Measurements from ENCODE around the gene FKBP1A.

The FKBP1A gene

DNA sequence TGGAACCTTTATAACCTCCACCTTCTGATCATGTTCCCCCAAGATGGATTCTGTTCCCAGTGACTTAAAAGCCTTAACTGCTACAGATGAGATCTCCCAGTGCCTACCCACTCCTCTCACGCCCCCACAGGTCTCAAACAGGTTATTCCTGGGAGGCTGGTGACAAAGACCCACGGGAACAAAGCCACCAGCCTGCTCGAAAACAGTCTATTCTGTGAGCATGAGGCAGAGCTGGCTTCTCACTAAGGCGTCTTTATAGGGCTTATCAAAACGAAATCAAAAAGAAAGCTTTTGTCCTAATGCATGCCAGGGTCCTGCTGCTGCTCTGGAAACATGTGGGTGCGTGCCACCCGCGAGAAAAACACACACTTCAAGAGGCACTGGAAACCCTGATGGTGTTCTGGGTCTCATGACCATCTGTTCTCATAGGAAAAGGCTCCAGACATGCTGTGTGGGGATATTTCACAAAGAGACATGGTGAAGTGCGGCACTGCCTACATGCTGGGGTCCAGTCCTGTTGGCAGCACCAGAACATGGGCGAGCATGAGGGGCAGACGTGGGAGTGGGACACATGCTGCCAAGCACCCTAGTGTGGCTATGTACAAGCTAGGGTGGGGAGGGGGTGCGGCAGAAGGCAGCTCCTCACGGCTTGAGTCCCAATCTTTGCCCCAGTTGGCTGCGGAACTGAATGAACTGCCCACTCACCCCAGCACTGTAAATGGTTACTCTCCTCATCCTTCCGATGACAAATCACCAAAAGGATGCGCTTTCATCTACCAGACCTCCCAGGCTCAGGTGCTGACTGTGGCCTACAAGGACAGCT, 2.1 kb downstream of the FKBP1A start:
- TF ChIP-seq ZNF565 (CRISPR knock-in tag; conservative IDR thresholded peaks at IDR 0.05; ENCODE audit: low read depth): no peak
- ATAC-seq: no peak

DNA sequence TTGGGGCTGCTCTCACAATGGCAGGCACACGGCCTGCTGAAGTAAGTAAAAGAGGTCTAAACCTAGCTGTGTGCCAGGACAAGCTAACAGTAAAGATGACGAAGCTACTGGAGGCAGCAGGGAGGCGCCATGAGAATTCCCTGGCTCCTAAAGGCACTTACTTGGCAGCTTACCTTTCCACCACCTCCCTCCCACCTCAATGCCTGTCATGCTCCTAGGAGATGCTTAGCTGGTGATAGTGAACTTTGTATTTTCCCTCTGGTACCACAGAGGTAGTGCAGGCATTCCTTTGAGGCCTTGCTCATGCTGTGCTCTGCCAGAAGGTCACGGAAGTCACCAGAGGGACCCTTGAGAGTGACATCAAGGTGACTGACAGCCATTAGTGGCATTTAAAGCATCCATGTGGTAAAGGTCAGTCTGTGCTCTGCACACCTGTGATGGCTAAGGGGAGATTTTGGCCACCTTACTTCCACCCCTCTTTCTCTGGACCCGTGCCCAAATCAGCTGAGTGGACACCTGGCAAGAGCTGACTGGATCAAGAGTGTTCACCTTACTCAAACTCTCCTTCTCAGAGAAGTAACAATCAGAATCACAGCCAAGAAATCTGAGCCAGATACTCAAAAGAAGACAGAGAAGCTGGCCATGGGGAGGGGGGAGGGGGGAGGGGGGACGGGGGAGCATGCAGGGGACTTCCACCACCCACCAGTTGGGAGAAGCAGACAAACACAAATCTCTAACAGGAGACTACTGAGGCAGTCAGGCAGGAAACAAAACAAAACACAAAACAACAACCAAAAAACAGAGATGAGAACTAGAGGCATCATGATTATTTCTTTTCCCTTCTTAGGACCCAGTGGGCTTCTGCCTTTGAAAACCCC, 2.9 kb downstream of the FKBP1A start:
- TF ChIP-seq ESRRG (CRISPR knock-in tag; IDR thresholded peaks at IDR 0.05) (no peak), RARB (CRISPR knock-in tag; IDR thresholded peaks at IDR 0.05) (no peak), BACH2 (CRISPR knock-in tag; IDR thresholded peaks at IDR 0.05; ENCODE audit: borderline replicate concordance) (no peak), GLIS3 (CRISPR knock-in tag; IDR thresholded peaks at IDR 0.05) (no peak), ZC3H10 (CRISPR knock-in tag; IDR thresholded peaks at IDR 0.05) (no peak)
- TF ChIP-seq, protein P1, sequence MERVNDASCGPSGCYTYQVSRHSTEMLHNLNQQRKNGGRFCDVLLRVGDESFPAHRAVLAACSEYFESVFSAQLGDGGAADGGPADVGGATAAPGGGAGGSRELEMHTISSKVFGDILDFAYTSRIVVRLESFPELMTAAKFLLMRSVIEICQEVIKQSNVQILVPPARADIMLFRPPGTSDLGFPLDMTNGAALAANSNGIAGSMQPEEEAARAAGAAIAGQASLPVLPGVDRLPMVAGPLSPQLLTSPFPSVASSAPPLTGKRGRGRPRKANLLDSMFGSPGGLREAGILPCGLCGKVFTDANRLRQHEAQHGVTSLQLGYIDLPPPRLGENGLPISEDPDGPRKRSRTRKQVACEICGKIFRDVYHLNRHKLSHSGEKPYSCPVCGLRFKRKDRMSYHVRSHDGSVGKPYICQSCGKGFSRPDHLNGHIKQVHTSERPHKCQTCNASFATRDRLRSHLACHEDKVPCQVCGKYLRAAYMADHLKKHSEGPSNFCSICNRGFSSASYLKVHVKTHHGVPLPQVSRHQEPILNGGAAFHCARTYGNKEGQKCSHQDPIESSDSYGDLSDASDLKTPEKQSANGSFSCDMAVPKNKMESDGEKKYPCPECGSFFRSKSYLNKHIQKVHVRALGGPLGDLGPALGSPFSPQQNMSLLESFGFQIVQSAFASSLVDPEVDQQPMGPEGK (CRISPR knock-in tag; IDR thresholded peaks at IDR 0.05; ENCODE audit: borderline replicate concordance): no peak
- TF ChIP-seq, protein P2, sequence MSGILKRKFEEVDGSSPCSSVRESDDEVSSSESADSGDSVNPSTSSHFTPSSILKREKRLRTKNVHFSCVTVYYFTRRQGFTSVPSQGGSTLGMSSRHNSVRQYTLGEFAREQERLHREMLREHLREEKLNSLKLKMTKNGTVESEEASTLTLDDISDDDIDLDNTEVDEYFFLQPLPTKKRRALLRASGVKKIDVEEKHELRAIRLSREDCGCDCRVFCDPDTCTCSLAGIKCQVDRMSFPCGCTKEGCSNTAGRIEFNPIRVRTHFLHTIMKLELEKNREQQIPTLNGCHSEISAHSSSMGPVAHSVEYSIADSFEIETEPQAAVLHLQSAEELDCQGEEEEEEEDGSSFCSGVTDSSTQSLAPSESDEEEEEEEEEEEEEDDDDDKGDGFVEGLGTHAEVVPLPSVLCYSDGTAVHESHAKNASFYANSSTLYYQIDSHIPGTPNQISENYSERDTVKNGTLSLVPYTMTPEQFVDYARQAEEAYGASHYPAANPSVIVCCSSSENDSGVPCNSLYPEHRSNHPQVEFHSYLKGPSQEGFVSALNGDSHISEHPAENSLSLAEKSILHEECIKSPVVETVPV (CRISPR knock-in tag; IDR thresholded peaks at IDR 0.05): no peak
- no peak for ATAC-seq

DNA sequence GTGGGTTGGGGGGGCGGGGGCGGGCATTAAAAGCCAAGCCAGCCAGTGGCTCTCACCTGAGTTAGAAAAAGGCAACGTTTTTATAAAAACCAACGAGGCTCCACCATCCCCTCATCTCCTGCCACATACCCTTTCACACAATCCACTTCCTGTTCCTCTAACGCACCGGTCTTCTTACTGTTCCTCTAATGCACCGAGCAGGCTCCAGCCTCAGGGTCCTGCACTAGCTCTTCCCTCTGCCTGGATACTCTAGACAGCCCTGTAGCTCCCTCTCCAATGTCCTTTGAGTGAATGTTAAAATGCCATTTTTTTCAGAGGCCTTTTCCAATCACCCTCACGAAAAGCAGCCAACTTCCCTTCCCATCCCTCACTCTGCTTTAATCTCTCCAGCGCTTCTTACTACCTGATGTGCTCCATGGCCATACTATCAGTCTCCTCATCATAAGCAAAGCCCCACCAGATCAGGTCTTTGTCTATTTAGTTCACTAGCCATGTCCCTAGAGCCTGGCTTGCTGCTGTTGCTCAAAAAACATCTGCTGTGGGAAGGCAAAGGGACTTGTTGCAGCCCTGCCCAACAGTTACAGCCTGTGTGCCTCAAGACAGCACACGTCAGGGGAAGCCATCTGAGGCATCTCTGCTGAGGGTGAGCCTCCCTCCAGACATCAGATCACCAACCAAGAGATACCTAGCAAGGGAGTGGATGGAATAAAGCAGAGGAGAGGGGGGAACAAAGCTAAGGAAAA, 3.9 kb downstream of the FKBP1A start:
- TF ChIP-seq ZC3H10 (CRISPR knock-in tag; IDR thresholded peaks at IDR 0.05) (no peak), BACH2 (CRISPR knock-in tag; IDR thresholded peaks at IDR 0.05; ENCODE audit: borderline replicate concordance) (no peak), PPARA (CRISPR knock-in tag; IDR thresholded peaks at IDR 0.05; ENCODE audit: borderline replicate concordance) (no peak), RARB (CRISPR knock-in tag; IDR thresholded peaks at IDR 0.05) (no peak), SNAI2 (CRISPR knock-in tag; IDR thresholded peaks at IDR 0.05) (no peak), TOX (CRISPR knock-in tag; IDR thresholded peaks at IDR 0.05; ENCODE audit: borderline replicate concordance) (no peak)
- TF ChIP-seq, protein P3, sequence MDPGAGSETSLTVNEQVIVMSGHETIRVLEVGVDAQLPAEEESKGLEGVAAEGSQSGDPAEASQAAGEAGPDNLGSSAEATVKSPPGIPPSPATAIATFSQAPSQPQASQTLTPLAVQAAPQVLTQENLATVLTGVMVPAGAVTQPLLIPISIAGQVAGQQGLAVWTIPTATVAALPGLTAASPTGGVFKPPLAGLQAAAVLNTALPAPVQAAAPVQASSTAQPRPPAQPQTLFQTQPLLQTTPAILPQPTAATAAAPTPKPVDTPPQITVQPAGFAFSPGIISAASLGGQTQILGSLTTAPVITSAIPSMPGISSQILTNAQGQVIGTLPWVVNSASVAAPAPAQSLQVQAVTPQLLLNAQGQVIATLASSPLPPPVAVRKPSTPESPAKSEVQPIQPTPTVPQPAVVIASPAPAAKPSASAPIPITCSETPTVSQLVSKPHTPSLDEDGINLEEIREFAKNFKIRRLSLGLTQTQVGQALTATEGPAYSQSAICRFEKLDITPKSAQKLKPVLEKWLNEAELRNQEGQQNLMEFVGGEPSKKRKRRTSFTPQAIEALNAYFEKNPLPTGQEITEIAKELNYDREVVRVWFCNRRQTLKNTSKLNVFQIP (CRISPR knock-in tag; IDR thresholded peaks at IDR 0.05; ENCODE audit: borderline replicate concordance, low read depth): no peak
- TF ChIP-seq, protein P4, sequence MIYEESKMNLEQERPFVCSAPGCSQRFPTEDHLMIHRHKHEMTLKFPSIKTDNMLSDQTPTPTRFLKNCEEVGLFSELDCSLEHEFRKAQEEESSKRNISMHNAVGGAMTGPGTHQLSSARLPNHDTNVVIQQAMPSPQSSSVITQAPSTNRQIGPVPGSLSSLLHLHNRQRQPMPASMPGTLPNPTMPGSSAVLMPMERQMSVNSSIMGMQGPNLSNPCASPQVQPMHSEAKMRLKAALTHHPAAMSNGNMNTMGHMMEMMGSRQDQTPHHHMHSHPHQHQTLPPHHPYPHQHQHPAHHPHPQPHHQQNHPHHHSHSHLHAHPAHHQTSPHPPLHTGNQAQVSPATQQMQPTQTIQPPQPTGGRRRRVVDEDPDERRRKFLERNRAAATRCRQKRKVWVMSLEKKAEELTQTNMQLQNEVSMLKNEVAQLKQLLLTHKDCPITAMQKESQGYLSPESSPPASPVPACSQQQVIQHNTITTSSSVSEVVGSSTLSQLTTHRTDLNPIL (CRISPR knock-in tag; IDR thresholded peaks at IDR 0.05; ENCODE audit: low read depth): no peak
- ATAC-seq: no peak

DNA sequence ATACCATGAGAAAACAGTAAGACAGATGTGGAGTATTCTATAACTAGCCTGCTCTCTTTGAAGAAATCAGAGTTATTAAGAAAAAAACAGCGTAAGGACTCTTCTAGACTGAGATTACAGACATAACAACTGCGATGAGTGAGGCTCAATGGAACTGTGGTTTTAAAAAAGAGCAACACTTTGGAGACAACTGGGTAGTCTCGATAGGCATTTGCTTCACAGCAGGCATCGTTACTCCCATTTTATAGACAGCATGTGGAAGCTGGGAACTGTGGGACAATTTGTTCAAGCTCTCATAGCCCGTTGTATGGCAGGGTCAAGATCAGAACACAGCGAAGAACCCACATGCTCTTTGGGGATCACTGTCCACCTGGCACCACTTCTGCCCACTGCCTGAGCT, 4.6 kb downstream of the FKBP1A start:
- no peak for ATAC-seq
- TF ChIP-seq ZFP30 (CRISPR knock-in tag; IDR thresholded peaks at IDR 0.05) (no peak), TOX (CRISPR knock-in tag; IDR thresholded peaks at IDR 0.05; ENCODE audit: borderline replicate concordance) (no peak), GLIS3 (CRISPR knock-in tag; IDR thresholded peaks at IDR 0.05) (no peak), CSDC2 (CRISPR knock-in tag; IDR thresholded peaks at IDR 0.05) (no peak), BACH2 (CRISPR knock-in tag; IDR thresholded peaks at IDR 0.05; ENCODE audit: borderline replicate concordance) (no peak), RARB (CRISPR knock-in tag; IDR thresholded peaks at IDR 0.05) (no peak), ISL1 (CRISPR knock-in tag; IDR thresholded peaks at IDR 0.05) (no peak), OSR1 (CRISPR knock-in tag; IDR thresholded peaks at IDR 0.05) (no peak), ZNF8 (CRISPR knock-in tag; IDR thresholded peaks at IDR 0.05) (no peak), PPARA (CRISPR knock-in tag; IDR thresholded peaks at IDR 0.05; ENCODE audit: borderline replicate concordance) (no peak), ZNF565 (CRISPR knock-in tag; conservative IDR thresholded peaks at IDR 0.05; ENCODE audit: low read depth) (no peak), TCF4 (CRISPR knock-in tag; IDR thresholded peaks at IDR 0.05; ENCODE audit: borderline replicate concordance) (no peak), ESRRG (CRISPR knock-in tag; IDR thresholded peaks at IDR 0.05) (no peak), SNAI2 (CRISPR knock-in tag; IDR thresholded peaks at IDR 0.05) (no peak), ZC3H10 (CRISPR knock-in tag; IDR thresholded peaks at IDR 0.05) (no peak)
- TF ChIP-seq, protein P1 (CRISPR knock-in tag; IDR thresholded peaks at IDR 0.05; ENCODE audit: borderline replicate concordance): no peak
- TF ChIP-seq, protein P2 (CRISPR knock-in tag; IDR thresholded peaks at IDR 0.05): no peak
